ENCODE data around the gene TRIB2.

The TRIB2 gene

GRCh38 chr2:12722447-12723316 is 5.9 kb downstream of the TRIB2 start:
- Histone ChIP-seq H3K36me3 (ENCODE audit: control insufficient read depth, low read depth, low read length) (peaks cover 46% of the 10 kb centered on the region), H3K9me3 (ENCODE audit: control insufficient read depth, low read depth, low read length) (no peaks in the 10 kb centered on the region), H3K9ac (ENCODE audit: low read length) (no peak overlapping the region), H3K4me1 (ENCODE audit: control insufficient read depth, low read depth, low read length) (peaks cover 21% of the 10 kb centered on the region), H3K27ac (ENCODE audit: low read length) (no peak overlapping the region), H3K4me3 (ENCODE audit: low read length) (no peak overlapping the region), H3K27me3 (ENCODE audit: control insufficient read depth, insufficient read depth, low read length) (no peaks in the 10 kb centered on the region)

GRCh38 chr2:12723736-12724463 is 7.2 kb downstream of the TRIB2 start:
- Histone ChIP-seq H3K4me3 (ENCODE audit: low read length) (no peak overlapping the region), H3K27ac (ENCODE audit: low read length) (no peak overlapping the region), H3K36me3 (ENCODE audit: control insufficient read depth, low read depth, low read length) (peaks cover 57% of the 10 kb centered on the region), H3K27me3 (ENCODE audit: control insufficient read depth, insufficient read depth, low read length) (no peaks in the 10 kb centered on the region), H3K9me3 (ENCODE audit: control insufficient read depth, low read depth, low read length) (no peaks in the 10 kb centered on the region), H3K4me1 (ENCODE audit: control insufficient read depth, low read depth, low read length) (peaks cover 21% of the 10 kb centered on the region), H3K9ac (ENCODE audit: low read length) (no peak overlapping the region)

GRCh38 chr2:12725233-12726187 is 8.8 kb downstream of the TRIB2 start:
- no peak overlapping the region for H3K27ac ChIP-seq (ENCODE audit: low read length)
- peaks cover 70% of the 10 kb centered on the region for H3K36me3 ChIP-seq (ENCODE audit: control insufficient read depth, low read depth, low read length)
- no peaks in the 10 kb centered on the region for H3K27me3 ChIP-seq (ENCODE audit: control insufficient read depth, insufficient read depth, low read length)
- H3K9me3 ChIP-seq (ENCODE audit: control insufficient read depth, low read depth, low read length) = no peaks in the 10 kb centered on the region
- H3K4me1 ChIP-seq (ENCODE audit: control insufficient read depth, low read depth, low read length) = peaks cover 13% of the 10 kb centered on the region
- H3K4me3 ChIP-seq (ENCODE audit: low read length) = no peak overlapping the region
- no peak overlapping the region for H3K9ac ChIP-seq (ENCODE audit: low read length)

- Histone ChIP-seq H3K27ac (ENCODE audit: low read length) (no peak overlapping the region), H3K4me3 (ENCODE audit: low read length) (no peak overlapping the region), H3K27me3 (ENCODE audit: control insufficient read depth, insufficient read depth, low read length) (no peaks in the 10 kb centered on the region), H3K9ac (ENCODE audit: low read length) (no peak overlapping the region), H3K36me3 (ENCODE audit: control insufficient read depth, low read depth, low read length) (peaks cover 77% of the 10 kb centered on the region), H3K9me3 (ENCODE audit: control insufficient read depth, low read depth, low read length) (no peaks in the 10 kb centered on the region), H3K4me1 (ENCODE audit: control insufficient read depth, low read depth, low read length) (peaks cover 6% of the 10 kb centered on the region)
Measured at GRCh38 chr2:12726271-12726670, 9.5 kb downstream of the TRIB2 start.

GRCh38 chr2:12727065-12727464 is 10.3 kb downstream of the TRIB2 start:
- peaks cover 85% of the 10 kb centered on the region for H3K36me3 ChIP-seq (ENCODE audit: control insufficient read depth, low read depth, low read length)
- no peak overlapping the region for H3K27ac ChIP-seq (ENCODE audit: low read length)

GRCh38 chr2:12727641-12728040 is 10.9 kb downstream of the TRIB2 start:
- Histone ChIP-seq H3K36me3 (ENCODE audit: control insufficient read depth, low read depth, low read length) (peaks cover 91% of the 10 kb centered on the region), H3K27me3 (ENCODE audit: control insufficient read depth, insufficient read depth, low read length) (no peaks in the 10 kb centered on the region), H3K27ac (ENCODE audit: low read length) (no peak overlapping the region), H3K9ac (ENCODE audit: low read length) (no peak overlapping the region), H3K4me3 (ENCODE audit: low read length) (no peak overlapping the region), H3K4me1 (ENCODE audit: control insufficient read depth, low read depth, low read length) (no peaks in the 10 kb centered on the region), H3K9me3 (ENCODE audit: control insufficient read depth, low read depth, low read length) (no peaks in the 10 kb centered on the region)

More at GRCh38 chr2:12727065-12727464, 10.3 kb downstream of the TRIB2 start:
- Histone ChIP-seq H3K4me1 (ENCODE audit: control insufficient read depth, low read depth, low read length) (no peaks in the 10 kb centered on the region), H3K27me3 (ENCODE audit: control insufficient read depth, insufficient read depth, low read length) (no peaks in the 10 kb centered on the region), H3K9me3 (ENCODE audit: control insufficient read depth, low read depth, low read length) (no peaks in the 10 kb centered on the region), H3K4me3 (ENCODE audit: low read length) (no peak overlapping the region), H3K9ac (ENCODE audit: low read length) (no peak overlapping the region)

GRCh38 chr2:12728221-12728777 is 11.6 kb downstream of the TRIB2 start:
- Histone ChIP-seq H3K9me3 (ENCODE audit: control insufficient read depth, low read depth, low read length) (no peaks in the 10 kb centered on the region), H3K27ac (ENCODE audit: low read length) (no peak overlapping the region), H3K4me1 (ENCODE audit: control insufficient read depth, low read depth, low read length) (no peaks in the 10 kb centered on the region), H3K4me3 (ENCODE audit: low read length) (no peak overlapping the region), H3K36me3 (ENCODE audit: control insufficient read depth, low read depth, low read length) (peaks cover 88% of the 10 kb centered on the region), H3K27me3 (ENCODE audit: control insufficient read depth, insufficient read depth, low read length) (no peaks in the 10 kb centered on the region), H3K9ac (ENCODE audit: low read length) (no peak overlapping the region)

GRCh38 chr2:12730265-12730664 is 13.5 kb downstream of the TRIB2 start:
- Histone ChIP-seq H3K27ac (ENCODE audit: low read length) (no peak overlapping the region), H3K4me3 (ENCODE audit: low read length) (no peak overlapping the region), H3K27me3 (ENCODE audit: control insufficient read depth, insufficient read depth, low read length) (no peaks in the 10 kb centered on the region), H3K9ac (ENCODE audit: low read length) (no peak overlapping the region), H3K36me3 (ENCODE audit: control insufficient read depth, low read depth, low read length) (peaks cover 83% of the 10 kb centered on the region), H3K4me1 (ENCODE audit: control insufficient read depth, low read depth, low read length) (no peaks in the 10 kb centered on the region), H3K9me3 (ENCODE audit: control insufficient read depth, low read depth, low read length) (no peaks in the 10 kb centered on the region)

- Histone ChIP-seq H3K36me3 (ENCODE audit: control insufficient read depth, low read depth, low read length) (peaks cover 83% of the 10 kb centered on the region), H3K9me3 (ENCODE audit: control insufficient read depth, low read depth, low read length) (no peaks in the 10 kb centered on the region)
Measured at GRCh38 chr2:12731701-12732280, 15.1 kb downstream of the TRIB2 start.

GRCh38 chr2:12732651-12733050 is 15.9 kb downstream of the TRIB2 start:
- H3K27me3 ChIP-seq (ENCODE audit: control insufficient read depth, insufficient read depth, low read length) = no peaks in the 10 kb centered on the region
- H3K9me3 ChIP-seq (ENCODE audit: control insufficient read depth, low read depth, low read length) = no peaks in the 10 kb centered on the region
- no peak overlapping the region for H3K4me3 ChIP-seq (ENCODE audit: low read length)
- no peak overlapping the region for H3K9ac ChIP-seq (ENCODE audit: low read length)
- H3K36me3 ChIP-seq (ENCODE audit: control insufficient read depth, low read depth, low read length) = peaks cover 82% of the 10 kb centered on the region
- no peak overlapping the region for H3K27ac ChIP-seq (ENCODE audit: low read length)
- no peaks in the 10 kb centered on the region for H3K4me1 ChIP-seq (ENCODE audit: control insufficient read depth, low read depth, low read length)

More at GRCh38 chr2:12731701-12732280, 15.1 kb downstream of the TRIB2 start:
- Histone ChIP-seq H3K9ac (ENCODE audit: low read length) (no peak overlapping the region), H3K4me3 (ENCODE audit: low read length) (no peak overlapping the region), H3K4me1 (ENCODE audit: control insufficient read depth, low read depth, low read length) (no peaks in the 10 kb centered on the region), H3K27me3 (ENCODE audit: control insufficient read depth, insufficient read depth, low read length) (no peaks in the 10 kb centered on the region), H3K27ac (ENCODE audit: low read length) (no peak overlapping the region)

Measured in iPS-18a (cell line).